Cardiac muscle cell (in vitro differentiated cells and primary cell): ENCODE results near the gene NME7. TPM values are rescaled to one million over a fixed set of nuclear protein-coding genes. Genes with fewer than 3 reads are reported as not detected.

Experiments
- DNase-seq, 2 donors: peaks; one replicate each; pipeline versions ENCODE4 v3.0.0 to v3.0.0-alpha.2; 2010 to 2017; ENCODE audit warnings: low read depth in 1 of 2, low spot score in 1 of 2
- H3K27ac ChIP-seq: fragments of 200-600 bp; sonication (generic); 2 replicates; pipeline ENCODE4 v1.5.1; 2016
- H3K27me3 ChIP-seq: fragments of 200-600 bp; sonication (generic); 2 replicates; pipeline ENCODE4 v1.6.0; 2016; ENCODE audit warnings: control low read depth
- H3K36me3 ChIP-seq: fragments of 200-600 bp; sonication (generic); 2 replicates; pipeline ENCODE4 v1.5.1; 2016; ENCODE audit warnings: control low read depth
- H3K4me1 ChIP-seq: fragments of 200-600 bp; sonication (generic); 2 replicates; pipeline ENCODE4 v1.8.1; 2017; ENCODE audit warnings: low read depth, mild to moderate bottlenecking, mixed run types
- H3K4me3 ChIP-seq: fragments of 200-600 bp; sonication (generic); 2 replicates; pipeline ENCODE4 v1.5.1; 2016; ENCODE audit warnings: mild to moderate bottlenecking
- H3K9me3 ChIP-seq: fragments of 200-600 bp; sonication (generic); 2 replicates; pipeline ENCODE4 v1.5.1; 2017; ENCODE audit warnings: low read depth, mild to moderate bottlenecking, control low read depth
- polyA plus RNA-seq: library from polyadenylated mRNA; unstranded; fragments of >200 nt; fragmentation: Nextera tagmentation; extraction: Ambion mirVana; gene quantifications from 2 replicates; pipeline ENCODE4 v1.2.1, GENCODE V29; 2016
- total RNA-seq: library from RNA; depleted of rRNA; stranded (reverse); fragments of >200 nt; gene quantifications from 2 replicates; pipeline ENCODE4 v1.2.3, GENCODE V29; 2016
- TF ChIP-seq, protein P1 (sequence below): IDR thresholded peaks from 2 replicates; pipeline ENCODE4 v1.5.1; 2012; ENCODE audit warnings: low read depth, mild to moderate bottlenecking, low read length

Gene NME7
- total and polyA plus RNA-seq, 2 experiments from 2014 or later: 10.1 to 110 TPM

DNA sequence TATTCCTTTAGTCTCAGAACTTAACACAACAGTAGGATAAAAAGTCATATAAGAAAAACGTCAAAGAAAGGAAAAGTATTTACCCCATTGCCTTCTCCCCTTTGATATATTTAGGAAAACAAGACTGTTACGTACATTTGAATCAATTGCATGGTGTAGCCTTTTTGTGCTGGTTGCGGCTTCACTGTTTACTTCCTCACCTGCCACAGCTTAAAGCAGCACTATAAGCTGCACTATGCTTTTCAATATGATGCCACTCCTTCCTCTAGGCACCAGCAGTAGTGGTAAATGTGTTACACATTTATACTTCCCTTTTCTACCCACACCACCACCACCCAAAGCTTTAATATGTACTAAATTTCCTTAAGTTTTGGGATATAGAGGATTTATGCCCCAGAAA, 150.0 kb downstream of the NME7 start:
- Histone ChIP-seq H3K27ac (no peak overlapping the region), H3K4me1 (no peaks in the 10 kb centered on the region), H3K27me3 (no peaks in the 10 kb centered on the region), H3K36me3 (no peaks in the 10 kb centered on the region), H3K4me3 (no peak overlapping the region), H3K9me3 (no peaks in the 10 kb centered on the region)
- no peak for DNase-seq
- TF ChIP-seq, protein P1, sequence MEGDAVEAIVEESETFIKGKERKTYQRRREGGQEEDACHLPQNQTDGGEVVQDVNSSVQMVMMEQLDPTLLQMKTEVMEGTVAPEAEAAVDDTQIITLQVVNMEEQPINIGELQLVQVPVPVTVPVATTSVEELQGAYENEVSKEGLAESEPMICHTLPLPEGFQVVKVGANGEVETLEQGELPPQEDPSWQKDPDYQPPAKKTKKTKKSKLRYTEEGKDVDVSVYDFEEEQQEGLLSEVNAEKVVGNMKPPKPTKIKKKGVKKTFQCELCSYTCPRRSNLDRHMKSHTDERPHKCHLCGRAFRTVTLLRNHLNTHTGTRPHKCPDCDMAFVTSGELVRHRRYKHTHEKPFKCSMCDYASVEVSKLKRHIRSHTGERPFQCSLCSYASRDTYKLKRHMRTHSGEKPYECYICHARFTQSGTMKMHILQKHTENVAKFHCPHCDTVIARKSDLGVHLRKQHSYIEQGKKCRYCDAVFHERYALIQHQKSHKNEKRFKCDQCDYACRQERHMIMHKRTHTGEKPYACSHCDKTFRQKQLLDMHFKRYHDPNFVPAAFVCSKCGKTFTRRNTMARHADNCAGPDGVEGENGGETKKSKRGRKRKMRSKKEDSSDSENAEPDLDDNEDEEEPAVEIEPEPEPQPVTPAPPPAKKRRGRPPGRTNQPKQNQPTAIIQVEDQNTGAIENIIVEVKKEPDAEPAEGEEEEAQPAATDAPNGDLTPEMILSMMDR: no peak

DNA sequence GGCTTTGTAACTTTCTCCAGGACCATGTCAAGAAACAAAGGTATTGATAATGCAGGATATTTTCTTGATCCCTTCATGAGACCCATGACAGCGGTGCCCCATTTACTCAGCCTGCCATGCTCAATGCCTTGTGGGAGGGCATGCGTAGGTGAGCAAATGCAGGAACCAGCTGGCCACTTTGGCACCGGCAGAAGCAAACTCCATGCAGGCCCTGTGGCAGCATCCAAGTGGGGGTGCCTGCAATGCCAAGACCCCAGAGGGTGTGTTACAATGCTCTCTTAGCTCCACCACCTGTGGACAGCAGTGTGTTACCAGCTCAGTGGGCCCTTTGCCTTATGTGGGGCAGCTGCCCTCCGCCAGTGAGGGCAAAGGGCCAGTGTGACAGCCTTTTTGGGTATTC, 153.0 kb downstream of the NME7 start:
- H3K9me3 ChIP-seq: no peaks in the 10 kb centered on the region
- no peak overlapping the region for H3K27ac ChIP-seq
- TF ChIP-seq, protein P1: no peak
- H3K36me3 ChIP-seq: no peaks in the 10 kb centered on the region
- no peak for DNase-seq
- no peaks in the 10 kb centered on the region for H3K27me3 ChIP-seq
- H3K4me1 ChIP-seq: no peaks in the 10 kb centered on the region
- H3K4me3 ChIP-seq: no peak overlapping the region

DNA sequence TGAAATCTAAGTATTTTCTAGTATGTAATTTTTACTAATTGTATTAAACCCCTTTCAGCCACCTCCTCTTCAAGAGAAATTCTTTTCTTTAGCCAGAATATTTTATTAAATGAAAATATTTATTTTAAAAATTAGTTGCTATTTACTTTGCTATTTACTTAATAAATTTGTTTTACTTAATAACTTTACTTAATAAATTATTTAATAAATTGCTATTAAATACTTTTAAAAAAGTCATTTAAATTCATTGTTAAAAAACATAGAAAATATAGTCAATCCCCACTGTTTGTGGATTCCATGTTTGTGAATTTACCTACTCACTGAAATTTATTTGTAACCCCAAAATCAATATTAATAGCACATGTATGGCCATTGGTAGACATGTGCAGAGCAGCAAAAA, 155.5 kb downstream of the NME7 start:
- no peaks in the 10 kb centered on the region for H3K27me3 ChIP-seq

DNA sequence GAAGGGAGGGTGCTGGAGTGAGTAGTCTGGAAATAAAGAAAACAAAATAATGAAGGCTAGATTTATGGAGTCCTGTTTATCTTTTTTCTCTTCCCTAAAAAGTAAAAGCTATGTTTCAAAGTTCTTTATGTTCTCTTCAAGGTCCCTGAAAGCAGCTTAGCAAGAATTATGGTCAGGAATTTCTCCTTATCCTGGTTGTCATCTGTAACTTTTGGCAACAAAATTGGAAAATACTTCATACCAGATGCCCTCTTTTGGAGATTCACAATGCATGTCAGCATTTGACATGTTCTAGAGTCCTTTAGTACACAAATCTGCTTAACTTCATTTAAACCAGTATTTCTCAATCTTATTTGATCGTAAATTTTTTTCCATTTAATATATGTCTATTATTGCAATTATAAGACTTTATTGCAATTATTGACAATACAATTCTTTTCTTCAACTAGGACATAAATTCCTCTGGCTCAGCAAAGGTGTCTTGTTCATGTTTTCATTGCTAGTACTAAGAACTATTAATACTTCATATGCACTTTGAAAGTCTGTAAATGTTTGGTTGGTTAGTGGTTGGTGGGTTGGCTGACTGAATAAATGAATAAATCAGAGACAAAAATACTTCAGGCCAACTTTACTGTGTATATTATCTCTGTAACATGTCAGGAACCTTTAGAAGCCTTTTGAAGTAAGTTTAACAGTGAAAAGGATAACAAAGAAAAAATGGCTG, 159.6 kb downstream of the NME7 start:
- Histone ChIP-seq H3K4me1 (no peaks in the 10 kb centered on the region), H3K36me3 (no peaks in the 10 kb centered on the region), H3K9me3 (no peaks in the 10 kb centered on the region), H3K27ac (no peak overlapping the region), H3K4me3 (no peak overlapping the region), H3K27me3 (no peaks in the 10 kb centered on the region)
- TF ChIP-seq, protein P1: no peak
- peak in 1 of 2 donors; percentile 8 for DNase-seq

More for the DNA sequence above, 155.5 kb downstream of the NME7 start:
- Histone ChIP-seq H3K9me3 (no peaks in the 10 kb centered on the region), H3K27ac (no peak overlapping the region), H3K36me3 (no peaks in the 10 kb centered on the region), H3K4me3 (no peak overlapping the region), H3K4me1 (no peaks in the 10 kb centered on the region)
- TF ChIP-seq, protein P1: no peak
- DNase-seq: no peak

DNA sequence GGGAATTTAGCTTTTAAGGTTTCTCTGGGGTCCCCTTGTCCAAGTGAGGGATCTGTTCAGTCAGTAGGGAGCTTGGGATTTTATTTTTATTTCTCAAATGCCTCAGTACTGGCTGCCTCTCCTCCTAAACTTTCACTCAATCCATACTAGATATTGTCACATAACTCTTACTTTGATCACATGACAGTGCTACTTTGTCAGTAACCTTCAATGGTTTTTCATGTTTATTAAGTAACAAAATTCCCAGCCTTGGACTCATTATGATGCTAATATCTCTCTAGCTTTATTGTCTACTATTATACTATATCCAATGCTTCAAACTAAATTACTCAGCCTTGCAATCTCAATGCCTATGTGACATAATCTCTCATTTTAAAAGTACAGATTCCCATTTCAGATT, 163.4 kb downstream of the NME7 start:
- no peaks in the 10 kb centered on the region for H3K36me3 ChIP-seq
- no peak for DNase-seq
- TF ChIP-seq, protein P1: no peak
- H3K4me1 ChIP-seq: no peaks in the 10 kb centered on the region
- no peaks in the 10 kb centered on the region for H3K9me3 ChIP-seq
- no peak overlapping the region for H3K4me3 ChIP-seq
- no peak overlapping the region for H3K27ac ChIP-seq
- H3K27me3 ChIP-seq: no peaks in the 10 kb centered on the region
